NCI-H1436 (cell line): Measurements from ENCODE around the gene DACH1.

ENCODE experiments used
- DNase-seq: peaks from one replicate; lab custom pipeline; 2025; lab: John Stamatoyannopoulos, UW

The DACH1 gene

GRCh38 chr13:71624653-71625600, 242.1 kb downstream of the DACH1 start:
- peak; percentile 8 for DNase-seq

- DNase-seq = no peak
Measured at GRCh38 chr13:71621174-71622124, 245.6 kb downstream of the DACH1 start.

- DNase-seq = no peak
Measured at GRCh38 chr13:71619096-71619495, 247.9 kb downstream of the DACH1 start.

GRCh38 chr13:71618159-71618558, 248.8 kb downstream of the DACH1 start:
- DNase-seq = no peak

- DNase-seq = no peak
Measured at GRCh38 chr13:71617265-71617664, 249.7 kb downstream of the DACH1 start.

GRCh38 chr13:71613066-71613745, 253.8 kb downstream of the DACH1 start:
- DNase-seq = no peak

- DNase-seq = no peak
Measured at GRCh38 chr13:71611292-71611691, 255.7 kb downstream of the DACH1 start.

- DNase-seq = peak; percentile 82
Measured at GRCh38 chr13:71610876-71611275, 256.1 kb downstream of the DACH1 start.

GRCh38 chr13:71609271-71609670, 257.7 kb downstream of the DACH1 start:
- no peak for DNase-seq

- DNase-seq = no peak
Measured at GRCh38 chr13:71607575-71607974, 259.4 kb downstream of the DACH1 start.

- no peak for DNase-seq
Measured at GRCh38 chr13:71606818-71607217, 260.2 kb downstream of the DACH1 start.

GRCh38 chr13:71605744-71606143, 261.3 kb downstream of the DACH1 start:
- DNase-seq = peak; percentile 11

GRCh38 chr13:71603255-71603654, 263.7 kb downstream of the DACH1 start:
- no peak for DNase-seq

- peak; percentile 6 for DNase-seq
Measured at GRCh38 chr13:71602344-71602743, 264.7 kb downstream of the DACH1 start.

- no peak for DNase-seq
Measured at GRCh38 chr13:71597150-71597549, 269.9 kb downstream of the DACH1 start.

- no peak for DNase-seq
Measured at GRCh38 chr13:71596116-71596515, 270.9 kb downstream of the DACH1 start.

- DNase-seq = no peak
Measured at GRCh38 chr13:71593566-71593965, 273.4 kb downstream of the DACH1 start.

- DNase-seq = no peak
Measured at GRCh38 chr13:71591374-71591773, 275.6 kb downstream of the DACH1 start.

GRCh38 chr13:71590654-71591148, 276.3 kb downstream of the DACH1 start:
- no peak for DNase-seq

GRCh38 chr13:71589032-71589431, 278.0 kb downstream of the DACH1 start:
- DNase-seq = peak; percentile 6

- peak; percentile 28 for DNase-seq
Measured at GRCh38 chr13:71587817-71588216, 279.2 kb downstream of the DACH1 start.

GRCh38 chr13:71587193-71587592, 279.8 kb downstream of the DACH1 start:
- DNase-seq = no peak
